A549 (cell line): ENCODE measurements around the gene ZMYND19.

ENCODE experiments used
- CBX2 ChIP-seq: fragments of 200-600 bp; sonication (generic); IDR thresholded peaks from 2 replicates; pipeline ENCODE4 v1.6.1; 2016; ENCODE audit warnings: low read depth, mild to moderate bottlenecking, borderline replicate concordance
- CTCF ChIP-seq: fragments of >200 bp; sonication (Bioruptor Twin); formaldehyde crosslinking; IDR thresholded peaks from 3 replicates; pipeline ENCODE4 v1.5.1; 2016
- JUN ChIP-seq, 2 experiments: fragments of >200 bp; sonication (Bioruptor Twin); formaldehyde crosslinking; IDR thresholded peaks; 2 replicates in 1 of 2; 3 replicates in 1 of 2; pipeline ENCODE4 v1.6.1; 2016 to 2017
- NR3C1 ChIP-seq: fragments of >200 bp; sonication (Bioruptor Twin); formaldehyde crosslinking; IDR thresholded peaks from 3 replicates; pipeline ENCODE4 v1.6.1; 2017
- PBX3 ChIP-seq: IDR thresholded peaks from 2 replicates; pipeline ENCODE4 v1.6.1; 2012
- POLR2A ChIP-seq: IDR thresholded peaks from 2 replicates; pipeline ENCODE4 v1.6.1; 2012; ENCODE audit warnings: mild to moderate bottlenecking, low read length
- TF ChIP-seq, protein P1 (sequence below): IDR thresholded peaks from 2 replicates; pipeline ENCODE4 v1.6.1; 2012

GRCh38 chr9:137613259-137613658, 22.9 kb upstream of the ZMYND19 start:
- TF ChIP-seq, protein P1, sequence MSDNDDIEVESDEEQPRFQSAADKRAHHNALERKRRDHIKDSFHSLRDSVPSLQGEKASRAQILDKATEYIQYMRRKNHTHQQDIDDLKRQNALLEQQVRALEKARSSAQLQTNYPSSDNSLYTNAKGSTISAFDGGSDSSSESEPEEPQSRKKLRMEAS, result no peak
- TF ChIP-seq POLR2A (no peak), CBX2 (no peak), JUN (IDR thresholded peaks at IDR 0.05) (0 out of 5 replicates have a peak, but pooled peaks of 1 of the 2 experiments have one; percentile 13), NR3C1 (no peak), CTCF (no peak), PBX3 (peak; percentile 24; the same call in 1 of the 2 replicates)
